Kidney (tissue), 14 donors: ENCODE results near the gene ADAD2. TPM values are rescaled to one million over a fixed set of nuclear protein-coding genes. Genes with fewer than 3 reads are reported as not detected.

Experiments used
- DNase-seq, 5 donors: peaks; one replicate each; pipeline ENCODE4 v3.0.0-alpha.2; 2013 to 2020
- FAIRE-seq: peaks from 2 replicates; lab custom pipeline; 2012; peaks lifted over from hg19 to GRCh38; lab: Jason Lieb, UNC
- H3K27ac ChIP-seq, 2 donors: one replicate each; pipeline ENCODE4 v1.7.0; 2013; ENCODE audit warnings: low read depth in 2 of 2, low read length in 2 of 2, inconsistent platforms in 1 of 2
- H3K27me3 ChIP-seq: one replicate; pipeline ENCODE4 v1.7.1; 2013; ENCODE audit warnings: low read length, inconsistent platforms; ENCODE audit not compliant: control insufficient read depth, insufficient read depth
- H3K36me3 ChIP-seq, 3 donors: one replicate each; pipeline versions ENCODE4 v1.7.0 to v1.7.1; 2013; ENCODE audit warnings: low read length in 3 of 3, control low read depth in 1 of 3, inconsistent platforms in 1 of 3; ENCODE audit not compliant: insufficient read depth in 3 of 3, control insufficient read depth in 2 of 3
- H3K4me1 ChIP-seq, 3 donors: one replicate each; pipeline versions ENCODE4 v1.7.0 to v1.7.1; 2013; ENCODE audit warnings: low read length in 3 of 3, inconsistent platforms in 1 of 3, low read depth in 1 of 3; ENCODE audit not compliant: control insufficient read depth in 2 of 3, insufficient read depth in 2 of 3
- H3K4me3 ChIP-seq, 3 donors: one replicate each; pipeline versions ENCODE4 v1.7.0 to v1.8.1; 2013; ENCODE audit warnings: low read length in 3 of 3, control low read depth in 1 of 3, inconsistent platforms in 1 of 3
- H3K9ac ChIP-seq, 3 donors: one replicate each; pipeline versions ENCODE4 v1.7.0 to v1.7.1; 2013; ENCODE audit warnings: low read length in 3 of 3, control low read depth in 1 of 3, inconsistent platforms in 1 of 3
- H3K9me3 ChIP-seq, 3 donors: one replicate each; pipeline versions ENCODE4 v1.7.0 to v1.7.1; 2013; ENCODE audit warnings: low read length in 3 of 3, control low read depth in 1 of 3, inconsistent platforms in 1 of 3; ENCODE audit not compliant: control insufficient read depth in 2 of 3, insufficient read depth in 1 of 3
- CTCF ChIP-seq: IDR thresholded peaks from 3 replicates; pipeline ENCODE4 v1.5.1; 2012; ENCODE audit warnings: mild to moderate bottlenecking, moderate library complexity, borderline replicate concordance; ENCODE audit not compliant: insufficient read depth; ENCODE audit errors: extremely low read depth
- intact Hi-C: fragments of 100-400 bp; cut with DNase I; formaldehyde crosslinking; loops from one replicate; pipeline ENCODE4 v1.11.1; 2022
- polyA plus RNA-seq: library from polyadenylated mRNA; stranded (reverse); fragments of 350-450 nt; fragmentation: Illumina TruSeq; extraction: RNeasy Lipid Tissue Mini Kit (QIAGEN cat#74804); gene quantifications from one replicate; pipeline ENCODE4 v1.2.3, GENCODE V29; 2014; ENCODE audit warnings: low read depth, low replicate concordance; ENCODE audit not compliant: insufficient read depth
- total RNA-seq: library from RNA; stranded (reverse); fragmentation: NEBNext Ultra II Directional; extraction: Animal tissue kit (Norgen Biotek cat#: 25700); gene quantifications from one replicate; pipeline ENCODE4 v1.2.1, GENCODE V29; 2021
- donor health status: control.
- donor health status: control.
- donor health status: control.
- donor health status: control.
- donor health status: control.
- donor health status: DM: yes; HTN: yes; CAD: no.
- donor health status: Normal renal cell carcinoma (clear cell type).

ADAD2 gene
- total and polyA plus RNA-seq, 2 donors from 2014 or later: 0.72 to 0.80 TPM

- Histone ChIP-seq H3K27ac (no peak overlapping the region), H3K9ac (no peak overlapping the region), H3K36me3 (no peaks in the 10 kb centered on the region), H3K4me3 (no peak overlapping the region), H3K27me3 (no peaks in the 10 kb centered on the region), H3K9me3 (no peaks in the 10 kb centered on the region), H3K4me1 (no peaks in the 10 kb centered on the region)
- FAIRE-seq (no peak), DNase-seq (no peak)
- intact Hi-C loops: no loop called here
- TF ChIP-seq CTCF: no peak
These were observed 50.8 kb downstream of the ADAD2 start for GRCh38 chr16:84241778-84242177.

- intact Hi-C loops: no loop called here
- no peaks in the 10 kb centered on the region for H3K9me3 ChIP-seq
- H3K4me3 ChIP-seq: no peak overlapping the region
- TF ChIP-seq CTCF: no peak
- H3K27me3 ChIP-seq: no peaks in the 10 kb centered on the region
- H3K27ac ChIP-seq: no peak overlapping the region
- H3K9ac ChIP-seq: no peak overlapping the region
- no peaks in the 10 kb centered on the region for H3K36me3 ChIP-seq
- H3K4me1 ChIP-seq: no peaks in the 10 kb centered on the region
- FAIRE-seq: no peak
- no peak for DNase-seq
These were observed 51.9 kb downstream of the ADAD2 start for GRCh38 chr16:84242839-84243238.

GRCh38 chr16:84243732-84244131 is 52.8 kb downstream of the ADAD2 start:
- Histone ChIP-seq H3K9ac (no peak overlapping the region), H3K4me3 (no peak overlapping the region), H3K4me1 (no peaks in the 10 kb centered on the region), H3K9me3 (no peaks in the 10 kb centered on the region), H3K36me3 (no peaks in the 10 kb centered on the region), H3K27me3 (no peaks in the 10 kb centered on the region), H3K27ac (no peak overlapping the region)
- TF ChIP-seq CTCF: no peak
- intact Hi-C loops: no loop called here
- FAIRE-seq (no peak), DNase-seq (no peak)

GRCh38 chr16:84244728-84245127 is 53.8 kb downstream of the ADAD2 start:
- Histone ChIP-seq H3K36me3 (no peaks in the 10 kb centered on the region), H3K9ac (no peak overlapping the region), H3K9me3 (no peaks in the 10 kb centered on the region), H3K4me3 (no peak overlapping the region), H3K4me1 (no peaks in the 10 kb centered on the region), H3K27ac (no peak overlapping the region), H3K27me3 (no peaks in the 10 kb centered on the region)
- TF ChIP-seq CTCF: no peak
- FAIRE-seq (no peak), DNase-seq (no peak)
- intact Hi-C loops: no loop called here
